Measurements from ENCODE around the gene IQCH.

Gene IQCH

GRCh38 chr15:67266870-67267269 lies 12.3 kb downstream of the IQCH start:
- H3K27ac ChIP-seq (ENCODE audit: low read depth, low read length) = no peak overlapping the region
- H3K27me3 ChIP-seq (ENCODE audit: control insufficient read depth, low read length) = no peaks in the 10 kb centered on the region
- no peak overlapping the region for H3K4me3 ChIP-seq (ENCODE audit: low read length)
- H3K79me2 ChIP-seq (ENCODE audit: control insufficient read depth, low read length) = no peaks in the 10 kb centered on the region
- no peaks in the 10 kb centered on the region for H3F3A ChIP-seq (ENCODE audit: control insufficient read depth, insufficient read depth)
- no peaks in the 10 kb centered on the region for H3K9me3 ChIP-seq (ENCODE audit: control insufficient read depth, insufficient read depth, low read length)
- no peaks in the 10 kb centered on the region for H3K36me3 ChIP-seq (ENCODE audit: control insufficient read depth, low read length)
- H3K4me2 ChIP-seq (ENCODE audit: low read length) = no peak overlapping the region
- H3K4me1 ChIP-seq (ENCODE audit: control insufficient read depth, low read length) = no peaks in the 10 kb centered on the region
- no peaks in the 10 kb centered on the region for H3K9me2 ChIP-seq (replicated peaks; ENCODE audit: control insufficient read depth, low read length)
- H4K20me1 ChIP-seq (ENCODE audit: control insufficient read depth, insufficient read depth, low read depth, low read length) = no peaks in the 10 kb centered on the region
- no peak for TF ChIP-seq EZH2phosphoT487 (IDR thresholded peaks at IDR 0.05; ENCODE audit: borderline replicate concordance, low read length)
- TF ChIP-seq, protein P1, sequence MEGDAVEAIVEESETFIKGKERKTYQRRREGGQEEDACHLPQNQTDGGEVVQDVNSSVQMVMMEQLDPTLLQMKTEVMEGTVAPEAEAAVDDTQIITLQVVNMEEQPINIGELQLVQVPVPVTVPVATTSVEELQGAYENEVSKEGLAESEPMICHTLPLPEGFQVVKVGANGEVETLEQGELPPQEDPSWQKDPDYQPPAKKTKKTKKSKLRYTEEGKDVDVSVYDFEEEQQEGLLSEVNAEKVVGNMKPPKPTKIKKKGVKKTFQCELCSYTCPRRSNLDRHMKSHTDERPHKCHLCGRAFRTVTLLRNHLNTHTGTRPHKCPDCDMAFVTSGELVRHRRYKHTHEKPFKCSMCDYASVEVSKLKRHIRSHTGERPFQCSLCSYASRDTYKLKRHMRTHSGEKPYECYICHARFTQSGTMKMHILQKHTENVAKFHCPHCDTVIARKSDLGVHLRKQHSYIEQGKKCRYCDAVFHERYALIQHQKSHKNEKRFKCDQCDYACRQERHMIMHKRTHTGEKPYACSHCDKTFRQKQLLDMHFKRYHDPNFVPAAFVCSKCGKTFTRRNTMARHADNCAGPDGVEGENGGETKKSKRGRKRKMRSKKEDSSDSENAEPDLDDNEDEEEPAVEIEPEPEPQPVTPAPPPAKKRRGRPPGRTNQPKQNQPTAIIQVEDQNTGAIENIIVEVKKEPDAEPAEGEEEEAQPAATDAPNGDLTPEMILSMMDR (IDR thresholded peaks at IDR 0.05; ENCODE audit: low read depth, low read length, poor library complexity, severe bottlenecking) = no peak

- H3K4me2 ChIP-seq (ENCODE audit: low read length) = no peak overlapping the region
- H3K9me2 ChIP-seq (replicated peaks; ENCODE audit: control insufficient read depth, low read length) = no peaks in the 10 kb centered on the region
- H3K79me2 ChIP-seq (ENCODE audit: control insufficient read depth, low read length) = no peaks in the 10 kb centered on the region
- no peaks in the 10 kb centered on the region for H3K9me3 ChIP-seq (ENCODE audit: control insufficient read depth, insufficient read depth, low read length)
- TF ChIP-seq EZH2phosphoT487 (IDR thresholded peaks at IDR 0.05; ENCODE audit: borderline replicate concordance, low read length) = no peak
- TF ChIP-seq, protein P1 (IDR thresholded peaks at IDR 0.05; ENCODE audit: low read depth, low read length, poor library complexity, severe bottlenecking) = no peak
- no peaks in the 10 kb centered on the region for H3K36me3 ChIP-seq (ENCODE audit: control insufficient read depth, low read length)
- H3K4me1 ChIP-seq (ENCODE audit: control insufficient read depth, low read length) = no peaks in the 10 kb centered on the region
- H3K27me3 ChIP-seq (ENCODE audit: control insufficient read depth, low read length) = no peaks in the 10 kb centered on the region
- H3F3A ChIP-seq (ENCODE audit: control insufficient read depth, insufficient read depth) = no peaks in the 10 kb centered on the region
- H3K4me3 ChIP-seq (ENCODE audit: low read length) = no peak overlapping the region
- H3K27ac ChIP-seq (ENCODE audit: low read depth, low read length) = no peak overlapping the region
- H4K20me1 ChIP-seq (ENCODE audit: control insufficient read depth, insufficient read depth, low read depth, low read length) = no peaks in the 10 kb centered on the region
Observed at GRCh38 chr15:67267440-67267839, 12.9 kb downstream of the IQCH start.

DNA sequence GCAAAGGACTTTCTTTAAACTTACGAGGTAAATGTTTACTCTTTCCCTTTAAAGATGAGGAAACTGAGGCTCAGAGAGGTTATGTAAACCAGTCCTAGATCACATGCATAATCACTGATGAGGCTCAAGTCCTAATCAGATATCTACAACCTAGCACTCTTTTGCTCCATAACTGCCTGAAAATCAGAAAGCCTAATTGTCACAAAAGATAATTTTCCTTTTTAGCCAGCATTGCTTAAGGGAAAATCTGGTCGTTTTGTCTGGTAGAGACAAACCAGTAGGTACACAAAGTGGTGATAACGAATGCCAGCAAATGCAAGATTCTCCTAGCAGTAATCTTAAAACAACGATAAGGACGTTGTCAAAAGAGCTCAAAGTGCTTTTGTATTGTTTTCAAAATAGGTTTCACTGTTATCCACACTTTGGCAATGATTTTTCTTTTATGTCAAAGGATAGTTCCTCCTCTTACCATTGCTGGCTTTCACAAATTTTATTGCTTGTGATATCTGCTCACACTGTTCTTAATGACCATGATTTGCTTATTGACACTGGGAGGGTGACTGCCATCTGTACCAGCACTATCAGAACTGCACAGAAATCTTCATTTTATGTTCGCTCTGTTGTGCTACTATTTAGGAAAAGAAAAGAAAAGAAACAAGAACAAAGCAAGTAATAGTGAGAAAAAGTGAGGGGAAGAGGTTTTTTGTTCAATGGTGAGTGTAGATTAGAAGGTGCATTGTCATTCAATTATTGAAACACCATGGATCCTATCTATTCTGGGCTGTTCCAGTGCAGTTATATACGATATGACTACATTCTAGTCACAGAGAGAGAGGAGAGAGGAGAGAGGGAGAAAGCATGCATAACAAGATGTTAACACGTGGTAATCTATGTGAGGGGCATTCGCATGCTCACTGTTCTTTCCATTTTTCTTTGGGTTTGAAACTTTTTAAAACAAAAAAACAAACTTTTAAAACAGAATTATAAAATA lies 13.7 kb downstream of the IQCH start:
- no peaks in the 10 kb centered on the region for H3K79me2 ChIP-seq (ENCODE audit: control insufficient read depth, low read length)
- TF ChIP-seq, protein P1 (IDR thresholded peaks at IDR 0.05; ENCODE audit: low read depth, low read length, poor library complexity, severe bottlenecking) = no peak
- no peak for TF ChIP-seq EZH2phosphoT487 (IDR thresholded peaks at IDR 0.05; ENCODE audit: borderline replicate concordance, low read length)
- H3K4me2 ChIP-seq (ENCODE audit: low read length) = no peak overlapping the region
- H3F3A ChIP-seq (ENCODE audit: control insufficient read depth, insufficient read depth) = no peaks in the 10 kb centered on the region
- no peak overlapping the region for H3K27ac ChIP-seq (ENCODE audit: low read depth, low read length)
- H3K4me3 ChIP-seq (ENCODE audit: low read length) = no peak overlapping the region
- H3K9me3 ChIP-seq (ENCODE audit: control insufficient read depth, insufficient read depth, low read length) = no peaks in the 10 kb centered on the region
- no peaks in the 10 kb centered on the region for H4K20me1 ChIP-seq (ENCODE audit: control insufficient read depth, insufficient read depth, low read depth, low read length)
- no peaks in the 10 kb centered on the region for H3K36me3 ChIP-seq (ENCODE audit: control insufficient read depth, low read length)
- no peaks in the 10 kb centered on the region for H3K4me1 ChIP-seq (ENCODE audit: control insufficient read depth, low read length)
- H3K27me3 ChIP-seq (ENCODE audit: control insufficient read depth, low read length) = no peaks in the 10 kb centered on the region
- H3K9me2 ChIP-seq (replicated peaks; ENCODE audit: control insufficient read depth, low read length) = no peaks in the 10 kb centered on the region

Measured in DOHH2 (cell line).